ENCODE results near the gene ME2. TPM values are rescaled to one million over a fixed set of nuclear protein-coding genes. Genes with fewer than 3 reads are reported as not detected.

ME2 gene
- total RNA-seq, 1 donor from 2014 or later = 51.8 TPM

DNA sequence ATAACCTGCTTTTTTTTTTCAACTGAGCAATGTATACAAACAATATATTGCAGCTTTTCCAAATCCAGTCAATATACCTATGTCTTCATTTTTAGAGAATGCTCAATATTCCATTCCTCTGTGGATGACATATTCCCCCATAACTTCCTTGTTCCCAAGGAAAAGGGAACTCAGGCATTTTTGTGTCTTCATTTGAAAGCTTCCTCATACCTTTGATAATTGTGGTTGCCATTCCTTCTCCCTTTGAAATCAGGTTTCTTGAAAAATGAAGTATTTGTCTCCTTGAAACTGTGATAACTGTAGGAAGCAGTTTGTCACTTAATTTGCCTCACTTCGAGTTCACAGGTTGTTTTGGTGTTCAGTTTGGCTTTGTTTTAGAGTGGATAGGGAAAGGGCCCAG lies 102.5 kb downstream of the ME2 start:
- H3K4me1 Mint-ChIP-seq (ENCODE audit: low read depth) = no peaks in the 10 kb centered on the region
- TF ChIP-seq, protein P1, sequence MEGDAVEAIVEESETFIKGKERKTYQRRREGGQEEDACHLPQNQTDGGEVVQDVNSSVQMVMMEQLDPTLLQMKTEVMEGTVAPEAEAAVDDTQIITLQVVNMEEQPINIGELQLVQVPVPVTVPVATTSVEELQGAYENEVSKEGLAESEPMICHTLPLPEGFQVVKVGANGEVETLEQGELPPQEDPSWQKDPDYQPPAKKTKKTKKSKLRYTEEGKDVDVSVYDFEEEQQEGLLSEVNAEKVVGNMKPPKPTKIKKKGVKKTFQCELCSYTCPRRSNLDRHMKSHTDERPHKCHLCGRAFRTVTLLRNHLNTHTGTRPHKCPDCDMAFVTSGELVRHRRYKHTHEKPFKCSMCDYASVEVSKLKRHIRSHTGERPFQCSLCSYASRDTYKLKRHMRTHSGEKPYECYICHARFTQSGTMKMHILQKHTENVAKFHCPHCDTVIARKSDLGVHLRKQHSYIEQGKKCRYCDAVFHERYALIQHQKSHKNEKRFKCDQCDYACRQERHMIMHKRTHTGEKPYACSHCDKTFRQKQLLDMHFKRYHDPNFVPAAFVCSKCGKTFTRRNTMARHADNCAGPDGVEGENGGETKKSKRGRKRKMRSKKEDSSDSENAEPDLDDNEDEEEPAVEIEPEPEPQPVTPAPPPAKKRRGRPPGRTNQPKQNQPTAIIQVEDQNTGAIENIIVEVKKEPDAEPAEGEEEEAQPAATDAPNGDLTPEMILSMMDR (IDR thresholded peaks at IDR 0.05; ENCODE audit: unreplicated experiment) = no peak
- H3K4me3 Mint-ChIP-seq (ENCODE audit: low read depth) = no peak overlapping the region
- DNase-seq (ENCODE audit: low spot score, unreplicated experiment) = no peak
- H3K27ac Mint-ChIP-seq = no peak overlapping the region
- H3K27me3 Mint-ChIP-seq = no peaks in the 10 kb centered on the region
- peaks cover 18% of the 10 kb centered on the region for H3K9me3 Mint-ChIP-seq (ENCODE audit: low read depth)
- peaks cover 35% of the 10 kb centered on the region for H3K36me3 Mint-ChIP-seq (ENCODE audit: insufficient read depth)

DNA sequence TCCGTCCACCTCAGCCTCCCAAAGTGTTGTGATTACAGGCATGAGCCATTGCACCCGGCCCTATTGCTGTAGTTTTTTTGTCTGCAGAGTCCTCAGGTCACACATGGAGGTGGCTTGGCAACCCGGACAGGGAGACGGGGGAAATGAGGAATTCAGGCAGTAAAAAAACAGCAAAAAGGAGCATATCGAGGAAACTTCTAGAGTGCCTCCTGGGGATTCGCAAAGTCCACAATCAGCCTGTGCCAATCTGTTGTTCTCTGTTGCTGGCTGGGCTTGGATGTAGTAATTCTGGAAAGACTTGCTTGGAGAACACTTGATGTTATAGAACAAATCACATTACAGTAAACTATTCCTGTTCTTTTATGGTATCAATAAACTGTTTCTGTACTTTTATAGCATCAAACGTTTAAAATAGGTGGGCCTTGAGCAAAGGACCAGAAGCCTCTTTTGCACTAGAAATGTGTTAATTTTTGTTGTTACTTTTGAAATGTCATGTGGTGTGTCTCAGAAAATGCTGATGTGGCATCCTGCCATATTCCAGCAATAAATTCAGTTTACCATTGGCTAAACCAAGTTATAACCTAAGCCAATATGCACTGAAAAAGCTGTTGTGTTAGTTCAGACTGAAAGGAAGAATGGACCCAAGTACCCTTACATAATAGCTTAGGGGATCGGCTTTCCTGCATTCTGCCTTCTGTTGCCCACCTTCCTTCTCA lies 103.3 kb downstream of the ME2 start:
- Mint-ChIP-seq H3K27me3 (no peaks in the 10 kb centered on the region), H3K36me3 (ENCODE audit: insufficient read depth) (peaks cover 27% of the 10 kb centered on the region), H3K27ac (no peak overlapping the region), H3K9me3 (ENCODE audit: low read depth) (peaks cover 12% of the 10 kb centered on the region), H3K4me3 (ENCODE audit: low read depth) (no peak overlapping the region), H3K4me1 (ENCODE audit: low read depth) (no peaks in the 10 kb centered on the region)
- TF ChIP-seq, protein P1 (IDR thresholded peaks at IDR 0.05; ENCODE audit: unreplicated experiment) = no peak
- DNase-seq (ENCODE audit: low spot score, unreplicated experiment) = no peak

DNA sequence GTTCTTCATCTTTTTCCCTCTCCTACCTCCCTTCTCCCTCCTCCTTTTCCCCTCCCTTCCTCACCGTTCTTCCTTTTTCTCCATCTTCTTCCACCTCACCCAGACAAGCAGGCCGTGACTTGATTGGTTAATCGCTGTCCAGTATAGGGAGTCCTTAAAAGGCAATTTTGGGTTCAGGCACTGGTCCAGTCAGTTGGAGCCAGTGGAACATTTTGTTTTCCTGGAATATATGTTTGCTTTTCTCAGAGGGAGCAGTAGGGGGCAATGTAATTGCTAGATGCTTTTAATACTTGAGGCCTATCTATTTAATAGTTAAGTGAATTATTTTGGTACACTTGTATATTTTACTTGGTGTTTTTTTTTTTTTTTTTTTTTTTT lies 103.9 kb downstream of the ME2 start:
- no peaks in the 10 kb centered on the region for H3K4me1 Mint-ChIP-seq (ENCODE audit: low read depth)
- no peak for DNase-seq (ENCODE audit: low spot score, unreplicated experiment)
- no peak overlapping the region for H3K27ac Mint-ChIP-seq
- TF ChIP-seq, protein P1 (IDR thresholded peaks at IDR 0.05; ENCODE audit: unreplicated experiment) = no peak
- H3K4me3 Mint-ChIP-seq (ENCODE audit: low read depth) = no peak overlapping the region
- no peaks in the 10 kb centered on the region for H3K27me3 Mint-ChIP-seq
- H3K9me3 Mint-ChIP-seq (ENCODE audit: low read depth) = peaks cover 9% of the 10 kb centered on the region
- peaks cover 22% of the 10 kb centered on the region for H3K36me3 Mint-ChIP-seq (ENCODE audit: insufficient read depth)

DNA sequence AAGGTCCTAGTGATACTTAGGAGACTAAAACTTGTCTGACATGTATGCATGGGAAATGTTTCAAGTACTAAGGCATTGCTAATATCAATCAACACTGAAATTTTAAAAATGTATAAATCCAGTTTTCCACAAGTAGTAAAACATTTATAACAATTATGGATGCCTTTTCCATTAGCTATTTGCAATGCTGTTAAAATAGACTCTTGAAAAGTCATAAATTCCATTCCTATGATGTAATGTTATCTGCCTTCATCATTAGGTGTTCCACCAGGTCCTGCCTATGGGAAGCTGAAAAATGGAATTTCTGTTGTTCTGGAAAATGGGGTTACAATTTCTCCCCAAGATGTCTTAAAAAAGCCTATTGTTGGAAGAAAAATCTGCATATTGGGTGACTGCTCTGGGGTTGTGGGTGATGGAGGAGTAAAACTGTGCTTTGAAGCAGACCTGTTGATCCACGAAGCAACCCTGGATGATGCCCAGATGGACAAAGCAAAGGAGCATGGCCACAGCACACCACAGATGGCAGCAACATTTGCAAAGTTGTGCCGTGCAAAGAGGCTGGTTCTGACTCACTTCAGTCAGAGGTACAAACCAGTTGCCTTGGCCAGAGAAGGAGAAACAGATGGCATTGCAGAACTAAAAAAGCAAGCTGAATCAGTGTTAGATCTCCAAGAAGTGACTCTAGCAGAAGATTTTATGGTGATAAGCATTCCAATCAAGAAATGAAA lies 107.6 kb downstream of the ME2 start:
- Mint-ChIP-seq H3K27ac (peak overlapping the region; percentile 65), H3K36me3 (ENCODE audit: insufficient read depth) (peaks cover 8% of the 10 kb centered on the region), H3K4me1 (ENCODE audit: low read depth) (no peaks in the 10 kb centered on the region), H3K4me3 (ENCODE audit: low read depth) (no peak overlapping the region), H3K9me3 (ENCODE audit: low read depth) (no peaks in the 10 kb centered on the region), H3K27me3 (no peaks in the 10 kb centered on the region)
- TF ChIP-seq, protein P1 (IDR thresholded peaks at IDR 0.05; ENCODE audit: unreplicated experiment) = no peak
- no peak for DNase-seq (ENCODE audit: low spot score, unreplicated experiment)

DNA sequence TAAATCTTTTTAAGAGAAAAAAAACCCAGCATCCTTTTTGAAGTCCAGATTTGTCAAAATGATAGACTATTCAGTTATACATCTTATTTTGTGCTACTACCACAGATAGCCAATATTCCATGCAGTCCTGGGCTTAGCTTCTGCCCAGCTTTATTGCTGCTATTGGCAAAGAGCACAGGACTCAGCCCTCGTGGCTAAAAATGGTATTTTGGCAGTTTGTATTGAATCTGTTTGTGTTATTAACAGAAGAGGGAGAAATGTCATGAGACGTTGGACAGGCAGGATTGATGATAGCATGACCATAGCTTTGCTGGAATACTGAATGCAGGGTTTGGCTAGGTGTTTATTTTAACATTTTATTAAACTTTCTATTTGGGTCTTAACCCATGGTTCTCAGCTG lies 108.3 kb downstream of the ME2 start:
- no peaks in the 10 kb centered on the region for H3K9me3 Mint-ChIP-seq (ENCODE audit: low read depth)
- no peak overlapping the region for H3K27ac Mint-ChIP-seq
- H3K36me3 Mint-ChIP-seq (ENCODE audit: insufficient read depth) = peaks cover 8% of the 10 kb centered on the region
- no peaks in the 10 kb centered on the region for H3K27me3 Mint-ChIP-seq
- no peak overlapping the region for H3K4me3 Mint-ChIP-seq (ENCODE audit: low read depth)
- no peak for DNase-seq (ENCODE audit: low spot score, unreplicated experiment)
- TF ChIP-seq, protein P1 (IDR thresholded peaks at IDR 0.05; ENCODE audit: unreplicated experiment) = no peak
- H3K4me1 Mint-ChIP-seq (ENCODE audit: low read depth) = peaks cover 4% of the 10 kb centered on the region
